ENCODE data around the gene HMG20A.
A peak's percentile ranks its signal among the peaks of the same experiment; 100 is the strongest.
"Not testable (repeated sequence)": the region's sequence is repeated elsewhere in the genome, so short reads cannot be mapped to it uniquely, and the experiment has no call there.

HMG20A gene

GRCh38 chr15:77406846-77407245 lies 13.8 kb upstream of the HMG20A start:
- no peak for DNase-seq (ENCODE audit: low spot score)

GRCh38 chr15:77409259-77410156 lies 11.2 kb upstream of the HMG20A start:
- DNase-seq (ENCODE audit: low spot score), result no peak

- DNase-seq (ENCODE audit: low spot score), result not testable (repeated sequence)
Observed at GRCh38 chr15:77410157-77410500, 10.6 kb upstream of the HMG20A start.

- no peak for DNase-seq (ENCODE audit: low spot score)
Observed at GRCh38 chr15:77410701-77411618, 9.7 kb upstream of the HMG20A start.

- DNase-seq (ENCODE audit: low spot score), result no peak
Observed at GRCh38 chr15:77411619-77411976, 9.1 kb upstream of the HMG20A start.

- no peak for DNase-seq (ENCODE audit: low spot score)
Observed at GRCh38 chr15:77412972-77413698, 7.6 kb upstream of the HMG20A start.

GRCh38 chr15:77413699-77414349 lies 6.9 kb upstream of the HMG20A start:
- DNase-seq (ENCODE audit: low spot score), result no peak

GRCh38 chr15:77414789-77415442 lies 5.8 kb upstream of the HMG20A start:
- DNase-seq (ENCODE audit: low spot score), result no peak

DNA sequence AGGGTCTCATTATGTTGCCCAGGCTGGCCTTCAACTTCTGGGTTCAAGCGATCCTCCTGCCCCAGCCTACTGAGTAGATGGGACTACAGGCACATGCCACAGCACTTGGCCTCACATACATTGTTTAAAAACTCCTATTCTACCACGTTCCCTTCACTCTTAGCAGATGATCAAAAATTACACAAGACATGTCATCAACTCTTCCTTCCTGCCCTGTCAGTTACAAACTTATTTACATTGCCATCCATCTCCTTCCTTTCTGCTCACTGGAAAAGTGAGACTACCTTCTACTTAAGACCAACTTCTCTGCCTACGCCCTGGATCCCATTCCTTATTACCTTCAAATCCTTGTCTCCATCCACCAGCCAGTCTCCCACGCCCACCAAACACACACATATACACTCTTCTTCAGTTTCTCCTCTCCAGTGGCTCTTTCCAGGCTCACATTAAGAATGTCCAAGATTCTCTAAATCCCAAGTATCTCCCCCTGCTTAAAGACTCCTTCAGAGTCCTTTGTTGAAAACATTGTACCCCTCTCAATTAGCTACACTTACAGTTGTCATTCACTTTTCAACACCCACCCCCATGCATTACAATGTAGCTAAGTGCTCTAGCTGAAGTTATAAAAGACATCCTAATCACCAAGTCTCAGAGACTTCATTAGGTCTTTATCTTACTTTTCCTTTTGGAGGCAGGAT lies 5.1 kb upstream of the HMG20A start:
- no peak for DNase-seq (ENCODE audit: low spot score)

DNA sequence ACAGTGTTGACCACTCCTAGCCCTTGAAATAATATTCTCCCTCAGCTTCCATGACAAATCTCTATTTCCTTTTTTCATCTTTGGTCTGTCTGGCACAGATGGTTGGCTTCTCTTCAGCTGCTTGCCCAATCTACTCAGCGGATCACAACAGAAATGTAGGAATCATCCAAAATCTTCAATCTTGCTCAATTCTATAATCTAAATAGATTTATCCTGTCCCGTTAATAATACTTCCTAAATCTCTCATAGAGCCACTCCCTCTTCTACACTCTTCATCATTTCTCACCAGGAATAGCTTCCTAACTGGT lies 4.6 kb upstream of the HMG20A start:
- no peak for DNase-seq (ENCODE audit: low spot score)

DNA sequence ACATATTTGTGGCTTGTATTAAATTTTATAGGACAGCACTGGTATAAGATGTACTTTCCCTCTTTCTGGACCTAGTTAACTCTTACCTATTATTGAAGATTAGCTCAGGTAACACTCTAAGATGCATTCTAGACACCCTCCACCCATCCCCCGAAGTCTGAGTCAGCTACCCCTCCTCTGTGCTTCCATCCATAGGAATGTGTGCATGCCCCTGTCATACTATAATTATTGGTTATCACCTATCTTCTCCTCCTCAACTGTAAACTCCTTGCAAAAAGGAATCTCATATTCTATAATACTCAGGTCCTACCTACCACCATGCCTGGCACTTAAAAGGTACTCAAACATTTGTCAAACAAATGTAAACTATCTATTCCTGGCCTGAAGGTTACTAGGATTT lies 3.7 kb upstream of the HMG20A start:
- DNase-seq (ENCODE audit: low spot score), result no peak

GRCh38 chr15:77417602-77418001 lies 3.1 kb upstream of the HMG20A start:
- DNase-seq (ENCODE audit: low spot score), result no peak

GRCh38 chr15:77418391-77418965 lies 2.2 kb upstream of the HMG20A start:
- DNase-seq (ENCODE audit: low spot score), result no peak

DNA sequence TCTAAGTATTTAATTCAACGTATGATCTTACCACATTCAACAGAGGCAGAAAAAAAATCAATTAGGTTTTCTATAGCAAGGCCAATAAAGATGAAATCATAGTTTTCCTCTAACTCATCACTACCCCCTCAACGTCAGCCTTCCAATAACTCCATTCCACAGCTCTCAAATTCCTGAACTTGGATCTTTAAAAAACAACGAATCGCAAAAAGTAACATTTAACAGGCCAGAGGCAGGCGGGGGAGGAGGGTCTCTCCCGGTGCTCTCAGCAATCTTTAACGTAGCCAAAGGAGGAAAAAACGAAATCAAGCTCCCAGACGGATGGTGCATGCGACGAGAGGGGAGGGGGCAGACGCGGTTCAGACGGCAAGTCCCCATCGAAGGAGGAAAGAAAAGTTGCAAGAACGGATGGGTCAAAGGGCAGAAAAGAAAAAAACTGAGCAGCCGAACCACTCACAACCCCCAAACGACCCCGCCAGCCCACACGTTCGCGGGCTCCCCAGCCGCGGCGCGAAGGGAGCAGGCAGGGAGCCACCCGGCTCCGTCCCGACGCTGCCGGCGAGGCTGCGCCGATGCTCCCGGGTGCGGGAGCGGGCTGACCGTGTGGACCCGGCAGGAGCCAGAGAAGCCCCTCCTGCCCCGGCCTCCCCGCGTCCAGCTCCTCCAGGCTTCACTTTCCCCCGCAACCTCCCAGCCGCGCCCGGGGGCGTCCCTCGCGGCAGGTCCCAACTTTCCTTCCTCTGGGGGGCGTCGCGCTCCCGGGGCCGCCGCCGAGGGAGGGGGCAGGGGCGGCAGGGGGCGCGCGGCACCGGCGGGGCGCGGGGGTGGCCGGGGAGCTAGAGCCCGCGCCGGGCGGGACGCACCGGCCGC lies 1.5 kb upstream of the HMG20A start:
- DNase-seq (ENCODE audit: low spot score), result peak; percentile 72

- peak; percentile 99 for DNase-seq (ENCODE audit: low spot score)
Observed at GRCh38 chr15:77419836-77420609, 665 bp upstream of the HMG20A start, which contains the start of gene PEAK1. Gene PEAK1, minus strand, starts transcription at chr15:77420104. Its CDS starts 238,178 bp downstream, at chr15:77181926.

DNA sequence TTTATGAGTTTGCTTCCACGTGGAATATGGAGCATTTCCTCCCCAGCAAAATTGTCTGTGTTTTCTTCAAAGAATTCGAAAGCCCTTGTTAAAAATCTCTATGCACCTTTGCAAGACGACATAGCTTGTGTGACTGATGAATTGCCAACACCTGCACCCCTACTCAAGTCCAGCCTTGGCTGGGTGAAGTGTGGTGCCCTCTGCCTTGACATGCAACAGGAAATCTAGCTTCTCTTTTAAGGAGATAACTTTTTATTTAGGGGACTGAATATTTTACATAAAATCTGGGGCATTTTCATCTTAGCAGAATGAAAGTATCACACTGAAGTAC lies 647 bp downstream of the HMG20A start:
- DNase-seq (ENCODE audit: low spot score), result no peak

GRCh38 chr15:77425104-77425503 lies 4.4 kb downstream of the HMG20A start:
- DNase-seq (ENCODE audit: low spot score), result no peak

DNA sequence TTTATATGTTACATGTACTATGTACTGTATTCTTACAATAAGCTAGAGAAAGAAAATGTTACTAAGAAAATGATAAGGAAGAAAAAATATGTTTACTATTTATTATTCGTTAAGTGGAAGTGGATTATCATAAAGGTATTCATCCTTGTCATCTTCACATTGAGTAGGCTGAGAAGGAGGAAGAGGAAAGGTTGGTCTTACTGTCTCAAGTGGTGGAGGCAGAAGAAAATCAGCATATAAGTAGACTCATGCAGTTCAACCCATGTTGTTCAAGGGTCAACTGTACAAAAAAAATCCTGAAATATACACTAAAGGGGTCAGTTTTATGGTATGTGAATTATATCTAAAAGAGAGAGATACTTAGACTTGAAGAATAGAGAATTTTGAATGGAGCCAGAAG lies 5.7 kb downstream of the HMG20A start:
- DNase-seq (ENCODE audit: low spot score), result no peak

- DNase-seq (ENCODE audit: low spot score), result no peak
Observed at GRCh38 chr15:77426871-77427270, 6.2 kb downstream of the HMG20A start.

Data from left forelimb (tissue), 1 donor.